Measurements from ENCODE around the gene MSLN. TPM values are rescaled to one million over a fixed set of nuclear protein-coding genes. Genes with fewer than 3 reads are reported as not detected.

MSLN gene
- total RNA-seq, 3 donors from 2014 or later: 0.08 TPM; not detected in 2

- Mint-ChIP-seq H3K27me3 (ENCODE audit: low read depth) (peaks cover 20% of the 10 kb centered on the region), H3K4me1 (ENCODE audit: low read depth) (no peaks in the 10 kb centered on the region), H3K36me3 (ENCODE audit: insufficient read depth) (no peaks in the 10 kb centered on the region)
Observed at GRCh38 chr16:799948-800833, 39.7 kb downstream of the MSLN start, which contains the start of gene GNG13. Gene GNG13, minus strand, starts transcription at chr16:800734. Its CDS starts 1,657 bp downstream, at chr16:799077.

GRCh38 chr16:800834-801511 is 40.4 kb downstream of the MSLN start:
- Mint-ChIP-seq H3K36me3 (ENCODE audit: insufficient read depth) (no peaks in the 10 kb centered on the region), H3K27me3 (ENCODE audit: low read depth) (peaks cover 20% of the 10 kb centered on the region)
- ATAC-seq: no peak

More at GRCh38 chr16:799948-800833, 39.7 kb downstream of the MSLN start, which contains the start of gene GNG13:
- DNase-seq (no peak), ATAC-seq (no peak)
- no peaks in the 10 kb centered on the region for H3K9me3 Mint-ChIP-seq
- H3K4me3 Mint-ChIP-seq: no peak within 1 kb of the TSS

DNA sequence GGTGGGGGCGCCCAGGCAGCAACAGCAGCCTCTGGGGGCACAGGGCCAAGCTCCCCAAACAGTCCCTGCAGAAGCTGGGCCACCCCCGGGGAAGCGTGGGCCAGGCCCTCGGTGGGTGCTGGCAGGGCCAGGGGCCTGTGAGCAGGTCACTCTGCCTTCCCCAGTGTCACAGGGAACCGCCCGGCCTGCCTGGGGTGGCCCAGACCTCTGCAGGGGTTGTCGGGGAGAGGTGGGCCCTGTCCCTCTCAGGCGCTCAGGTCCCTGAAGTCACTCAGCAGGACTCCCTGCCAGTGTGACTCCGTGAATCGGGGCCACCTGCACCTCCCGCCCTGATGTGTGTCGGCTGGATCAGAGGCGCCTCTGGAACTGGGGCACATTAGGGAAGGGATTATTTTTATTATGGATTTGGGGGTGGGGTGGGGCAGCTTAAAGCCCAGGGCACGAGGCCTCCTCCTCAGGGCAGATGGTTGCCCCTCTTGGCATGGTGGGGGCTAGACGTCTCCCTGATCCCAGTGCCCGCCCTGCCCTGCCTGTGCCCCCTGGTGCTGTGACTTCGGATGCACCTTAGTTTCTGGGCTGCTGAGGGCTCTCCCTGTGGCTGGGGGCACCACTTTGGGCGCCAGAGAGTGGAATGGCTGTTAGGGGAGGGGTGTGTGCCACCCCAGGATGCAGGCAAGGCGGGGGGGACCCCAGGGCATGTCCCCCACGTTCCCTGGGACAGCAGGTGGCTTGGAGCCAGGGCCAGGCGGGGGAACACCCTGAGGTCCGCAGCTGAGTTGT is 41.2 kb downstream of the MSLN start:
- no peak for ATAC-seq
- Mint-ChIP-seq H3K36me3 (ENCODE audit: insufficient read depth) (no peaks in the 10 kb centered on the region), H3K9me3 (no peaks in the 10 kb centered on the region), H3K4me1 (ENCODE audit: low read depth) (no peaks in the 10 kb centered on the region), H3K27me3 (ENCODE audit: low read depth) (peaks cover 20% of the 10 kb centered on the region), H3K4me3 (no peak overlapping the region)
- DNase-seq: no peak

More at GRCh38 chr16:800834-801511, 40.4 kb downstream of the MSLN start:
- Mint-ChIP-seq H3K4me3 (no peak overlapping the region), H3K4me1 (ENCODE audit: low read depth) (no peaks in the 10 kb centered on the region), H3K9me3 (no peaks in the 10 kb centered on the region)
- no peak for DNase-seq

GRCh38 chr16:802461-802860 is 41.9 kb downstream of the MSLN start:
- no peaks in the 10 kb centered on the region for H3K9me3 Mint-ChIP-seq
- DNase-seq: no peak
- H3K27me3 Mint-ChIP-seq (ENCODE audit: low read depth): peaks cover 20% of the 10 kb centered on the region
- H3K4me3 Mint-ChIP-seq: no peak overlapping the region
- no peak for ATAC-seq
- no peaks in the 10 kb centered on the region for H3K36me3 Mint-ChIP-seq (ENCODE audit: insufficient read depth)
- H3K4me1 Mint-ChIP-seq (ENCODE audit: low read depth): no peaks in the 10 kb centered on the region

- Mint-ChIP-seq H3K9me3 (no peaks in the 10 kb centered on the region), H3K27me3 (ENCODE audit: low read depth) (peaks cover 16% of the 10 kb centered on the region), H3K4me3 (no peak overlapping the region), H3K36me3 (ENCODE audit: insufficient read depth) (no peaks in the 10 kb centered on the region), H3K4me1 (ENCODE audit: low read depth) (peaks cover 4% of the 10 kb centered on the region)
- DNase-seq (no peak), ATAC-seq (no peak)
Observed at GRCh38 chr16:802914-803753, 42.6 kb downstream of the MSLN start.

- DNase-seq: no peak
- Mint-ChIP-seq H3K9me3 (no peaks in the 10 kb centered on the region), H3K4me3 (no peak overlapping the region), H3K36me3 (ENCODE audit: insufficient read depth) (no peaks in the 10 kb centered on the region), H3K27me3 (ENCODE audit: low read depth) (peaks cover 13% of the 10 kb centered on the region), H3K4me1 (ENCODE audit: low read depth) (peaks cover 9% of the 10 kb centered on the region)
- no peak for ATAC-seq
Observed at GRCh38 chr16:803754-804080, 43.2 kb downstream of the MSLN start.

GRCh38 chr16:804193-805048 is 43.9 kb downstream of the MSLN start:
- Mint-ChIP-seq H3K36me3 (ENCODE audit: insufficient read depth) (no peaks in the 10 kb centered on the region), H3K9me3 (no peaks in the 10 kb centered on the region), H3K27me3 (ENCODE audit: low read depth) (peaks cover 11% of the 10 kb centered on the region), H3K4me3 (peak overlapping the region; percentile 21), H3K4me1 (ENCODE audit: low read depth) (peaks cover 10% of the 10 kb centered on the region)
- no peak for DNase-seq
- no peak for ATAC-seq

DNA sequence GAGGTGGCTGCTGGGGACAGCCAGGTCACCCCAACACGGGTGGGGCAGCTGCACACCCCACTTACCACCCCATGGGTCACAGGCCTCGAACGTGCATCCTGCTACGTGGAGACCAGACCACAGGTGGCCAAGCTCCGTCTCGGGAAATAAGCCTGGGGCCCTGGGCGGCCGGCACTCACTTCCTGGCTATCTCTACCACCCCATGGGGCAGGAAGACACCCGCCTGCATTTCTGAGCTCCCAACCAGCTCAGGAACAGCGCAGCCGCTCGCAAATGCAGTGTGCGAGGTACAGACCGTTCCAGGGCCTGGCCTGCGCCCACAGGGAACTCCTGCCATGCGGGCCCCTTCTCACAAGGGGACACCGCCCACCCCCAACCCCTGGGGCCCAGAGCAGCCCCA is 44.9 kb downstream of the MSLN start:
- no peak for ATAC-seq
- H3K9me3 Mint-ChIP-seq: no peaks in the 10 kb centered on the region
- peak overlapping the region; percentile 94 for H3K4me3 Mint-ChIP-seq
- no peaks in the 10 kb centered on the region for H3K36me3 Mint-ChIP-seq (ENCODE audit: insufficient read depth)
- peaks cover 10% of the 10 kb centered on the region for H3K4me1 Mint-ChIP-seq (ENCODE audit: low read depth)
- no peak for DNase-seq
- H3K27me3 Mint-ChIP-seq (ENCODE audit: low read depth): peaks cover 13% of the 10 kb centered on the region

- ATAC-seq: peak; percentile 93 to 95
- Mint-ChIP-seq H3K36me3 (ENCODE audit: insufficient read depth) (no peaks in the 10 kb centered on the region), H3K4me3 (peak overlapping the region; percentile 94), H3K27me3 (ENCODE audit: low read depth) (peaks cover 13% of the 10 kb centered on the region), H3K4me1 (ENCODE audit: low read depth) (peaks cover 10% of the 10 kb centered on the region), H3K9me3 (no peaks in the 10 kb centered on the region)
- peak; percentile 80 for DNase-seq
Observed at GRCh38 chr16:807347-808084, 47.0 kb downstream of the MSLN start.

DNA sequence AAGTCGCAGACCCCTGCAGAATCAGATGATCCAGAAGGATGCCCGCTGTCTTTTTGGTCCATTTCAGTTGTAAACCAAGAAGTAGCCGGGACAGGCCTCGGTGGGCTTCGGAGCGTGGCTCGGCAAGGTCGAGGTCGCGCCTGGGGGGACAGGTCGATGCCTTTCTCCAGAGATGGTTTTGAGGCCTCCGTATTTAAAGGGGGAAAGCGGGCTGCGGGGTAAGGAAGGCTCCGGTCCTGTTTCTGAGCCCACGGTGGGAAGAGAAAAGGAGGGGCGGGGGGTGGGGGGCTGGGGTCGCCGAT is 47.5 kb downstream of the MSLN start:
- Mint-ChIP-seq H3K4me1 (ENCODE audit: low read depth) (peaks cover 10% of the 10 kb centered on the region), H3K36me3 (ENCODE audit: insufficient read depth) (no peaks in the 10 kb centered on the region), H3K27me3 (ENCODE audit: low read depth) (peaks cover 16% of the 10 kb centered on the region), H3K9me3 (no peaks in the 10 kb centered on the region), H3K4me3 (peak overlapping the region; percentile 94)
- DNase-seq (no peak), ATAC-seq (no peak)

DNA sequence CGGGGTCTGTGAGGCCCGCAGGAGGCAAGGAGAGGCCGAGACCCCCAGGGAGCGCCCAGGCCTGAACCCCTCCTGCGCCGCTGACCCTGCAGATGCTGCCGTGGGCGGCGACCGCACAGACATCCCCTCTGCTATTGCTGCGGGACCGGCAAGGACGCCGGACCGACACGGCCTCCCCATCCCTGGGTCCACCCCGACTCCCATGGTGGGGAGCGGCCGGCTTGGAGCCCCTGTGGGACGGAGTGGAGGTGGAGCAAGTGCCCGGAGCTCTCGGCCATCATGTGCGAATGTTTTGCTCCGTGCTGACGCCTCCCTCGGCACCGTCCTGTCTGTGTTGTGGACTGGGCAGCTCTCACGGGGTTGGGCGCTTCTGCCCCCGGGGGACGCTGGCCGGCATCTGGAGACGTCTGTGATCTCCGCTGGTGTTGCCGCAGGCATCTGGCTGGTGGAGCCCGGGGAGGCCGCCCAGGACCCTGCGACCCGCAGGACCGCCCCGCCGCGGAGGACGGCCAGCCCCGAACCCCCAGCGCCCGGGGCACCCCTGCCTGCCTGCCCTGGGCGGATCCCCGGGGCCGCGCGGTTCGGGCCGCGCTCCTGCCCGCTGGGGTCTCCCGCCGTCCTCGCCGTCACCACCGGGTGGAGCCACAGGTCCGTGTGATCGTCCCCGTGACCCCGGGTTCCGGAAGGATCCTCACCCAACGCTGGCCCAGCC is 52.8 kb downstream of the MSLN start:
- H3K36me3 Mint-ChIP-seq (ENCODE audit: insufficient read depth): no peaks in the 10 kb centered on the region
- peak; percentile 86 to 94 for ATAC-seq
- peaks cover 6% of the 10 kb centered on the region for H3K4me1 Mint-ChIP-seq (ENCODE audit: low read depth)
- peaks cover 24% of the 10 kb centered on the region for H3K27me3 Mint-ChIP-seq (ENCODE audit: low read depth)
- no peak overlapping the region for H3K4me3 Mint-ChIP-seq
- H3K9me3 Mint-ChIP-seq: no peaks in the 10 kb centered on the region
- peak; percentile 50 for DNase-seq

- Mint-ChIP-seq H3K36me3 (ENCODE audit: insufficient read depth) (no peaks in the 10 kb centered on the region), H3K4me3 (no peak overlapping the region), H3K27me3 (ENCODE audit: low read depth) (peaks cover 24% of the 10 kb centered on the region), H3K9me3 (no peaks in the 10 kb centered on the region), H3K4me1 (ENCODE audit: low read depth) (peaks cover 2% of the 10 kb centered on the region)
- ATAC-seq: no peak
- no peak for DNase-seq
Observed at GRCh38 chr16:813916-814412, 53.4 kb downstream of the MSLN start.
